Measurements from ENCODE around the gene USP20. TPM values are rescaled to one million over a fixed set of nuclear protein-coding genes. Genes with fewer than 3 reads are reported as not detected.

The USP20 gene
- total RNA-seq, 4 donors from 2014 or later = 15.8 to 36.3 (median 22.6) TPM

- Histone ChIP-seq H3K9me3 (no peaks in the 10 kb centered on the region), H3K4me3 (no peak overlapping the region), H3K27ac (peak overlapping the region in 1 of 4 donors; percentile 38), H3K4me1 (peaks cover 0 to 23% (median 6%) of the 10 kb centered on the region in 4 donors), H3K36me3 (no peaks in the 10 kb centered on the region), H3K27me3 (no peaks in the 10 kb centered on the region)
- no peak for TF ChIP-seq CTCF (IDR thresholded peaks at IDR 0.05)
- no peak for TF ChIP-seq POLR2A (IDR thresholded peaks at IDR 0.05)
- no peak for DNase-seq
These were observed 4.8 kb downstream of the USP20 start for GRCh38 chr9:129840034-129840433.

GRCh38 chr9:129841071-129841470 lies 5.8 kb downstream of the USP20 start:
- no peaks in the 10 kb centered on the region for H3K36me3 ChIP-seq
- no peak overlapping the region for H3K27ac ChIP-seq
- TF ChIP-seq POLR2A (IDR thresholded peaks at IDR 0.05) (no peak), CTCF (IDR thresholded peaks at IDR 0.05) (no peak)
- no peaks in the 10 kb centered on the region for H3K27me3 ChIP-seq
- DNase-seq = no peak
- H3K9me3 ChIP-seq = no peaks in the 10 kb centered on the region
- H3K4me1 ChIP-seq = peaks cover 0 to 21% (median 6%) of the 10 kb centered on the region in 4 donors
- no peak overlapping the region for H3K4me3 ChIP-seq

DNA sequence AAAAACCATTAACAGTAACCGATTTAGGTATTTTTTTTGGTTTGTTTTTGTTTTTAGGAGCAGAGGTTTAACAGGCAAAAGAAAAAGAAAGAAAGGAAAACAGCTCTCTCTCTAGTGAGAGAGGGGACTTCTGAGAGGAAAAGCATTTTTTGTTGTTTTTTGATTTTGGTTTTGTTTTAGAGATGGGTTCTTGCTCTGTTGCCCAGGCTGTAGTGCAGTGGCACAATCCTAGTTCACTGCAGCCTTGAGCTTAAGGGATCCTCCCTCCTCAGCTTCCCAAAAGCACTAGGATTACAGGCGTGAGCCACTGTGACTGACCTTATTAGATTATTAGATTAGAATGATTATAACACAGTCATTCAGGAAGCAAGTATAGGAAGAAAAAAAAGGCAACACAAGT lies 10.1 kb downstream of the USP20 start:
- H3K4me3 ChIP-seq = no peak overlapping the region
- no peaks in the 10 kb centered on the region for H3K9me3 ChIP-seq
- no peak overlapping the region for H3K27ac ChIP-seq
- no peak for TF ChIP-seq POLR2A (IDR thresholded peaks at IDR 0.05)
- no peak for TF ChIP-seq CTCF (IDR thresholded peaks at IDR 0.05)
- no peaks in the 10 kb centered on the region for H3K36me3 ChIP-seq
- DNase-seq = no peak
- no peaks in the 10 kb centered on the region for H3K27me3 ChIP-seq
- no peaks in the 10 kb centered on the region for H3K4me1 ChIP-seq

DNA sequence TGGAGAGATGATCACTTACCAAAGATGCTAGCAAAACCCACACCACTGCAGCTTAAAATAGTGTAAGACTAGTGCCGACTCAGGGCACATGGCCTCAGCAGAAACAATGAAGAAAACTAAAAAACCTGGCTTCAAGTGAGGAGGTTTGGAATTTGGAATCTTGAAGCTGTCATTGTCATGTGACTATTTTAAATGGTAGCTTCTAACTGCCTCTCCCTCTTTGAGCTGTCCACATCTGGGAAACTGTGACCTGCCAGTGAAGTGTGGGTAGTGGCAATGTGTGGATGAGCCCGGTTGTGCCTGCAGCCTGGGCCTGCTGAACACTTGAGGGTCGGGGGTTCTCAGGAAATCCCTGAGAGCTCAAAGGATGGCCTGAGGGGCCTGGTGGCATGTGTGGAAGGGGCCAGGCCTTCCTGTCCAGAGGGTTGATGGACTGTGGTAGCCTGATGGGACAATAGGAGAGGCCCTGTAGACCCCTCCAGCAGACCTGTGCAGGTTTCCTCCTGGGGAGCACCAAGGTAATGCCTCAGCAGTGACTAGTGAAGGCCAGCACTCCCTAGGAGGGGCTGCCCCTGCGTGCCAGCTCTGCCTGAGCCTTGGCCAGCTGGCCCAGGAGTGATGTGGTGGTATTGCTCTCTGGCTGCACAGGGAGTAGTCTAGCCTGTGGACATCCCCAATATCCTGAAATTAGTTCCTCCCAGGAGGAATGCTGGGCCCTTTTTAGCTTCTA lies 13.6 kb downstream of the USP20 start:
- no peak for DNase-seq
- H3K4me3 ChIP-seq = no peak overlapping the region
- peaks cover 0 to 30% (median 0%) of the 10 kb centered on the region in 3 donors for H3K36me3 ChIP-seq
- H3K27me3 ChIP-seq = no peaks in the 10 kb centered on the region
- no peaks in the 10 kb centered on the region for H3K4me1 ChIP-seq
- TF ChIP-seq CTCF (IDR thresholded peaks at IDR 0.05) (no peak), POLR2A (IDR thresholded peaks at IDR 0.05) (no peak)
- no peak overlapping the region for H3K27ac ChIP-seq
- no peaks in the 10 kb centered on the region for H3K9me3 ChIP-seq

GRCh38 chr9:129849901-129850300 lies 14.6 kb downstream of the USP20 start:
- H3K27ac ChIP-seq = no peak overlapping the region
- no peak for DNase-seq

More at GRCh38 chr9:129849901-129850300, 14.6 kb downstream of the USP20 start:
- Histone ChIP-seq H3K36me3 (peaks cover 0 to 40% (median 0%) of the 10 kb centered on the region in 3 donors), H3K27me3 (no peaks in the 10 kb centered on the region), H3K4me1 (no peaks in the 10 kb centered on the region), H3K9me3 (no peaks in the 10 kb centered on the region), H3K4me3 (no peak overlapping the region)
- no peak for TF ChIP-seq CTCF (IDR thresholded peaks at IDR 0.05)
- TF ChIP-seq POLR2A (IDR thresholded peaks at IDR 0.05) = no peak

Measured in Peyer's patch (tissue), 4 donors.